NCI-H2227 (cell line): Measurements from ENCODE around the gene AHI1.
"Not testable (repeated sequence)": the region's sequence is repeated elsewhere in the genome, so short reads cannot be mapped to it uniquely, and the experiment has no call there.

Experiments
- DNase-seq: peaks from one replicate; lab custom pipeline; 2025; ENCODE audit not compliant: unreplicated experiment; lab: John Stamatoyannopoulos, UW

Gene AHI1

DNA sequence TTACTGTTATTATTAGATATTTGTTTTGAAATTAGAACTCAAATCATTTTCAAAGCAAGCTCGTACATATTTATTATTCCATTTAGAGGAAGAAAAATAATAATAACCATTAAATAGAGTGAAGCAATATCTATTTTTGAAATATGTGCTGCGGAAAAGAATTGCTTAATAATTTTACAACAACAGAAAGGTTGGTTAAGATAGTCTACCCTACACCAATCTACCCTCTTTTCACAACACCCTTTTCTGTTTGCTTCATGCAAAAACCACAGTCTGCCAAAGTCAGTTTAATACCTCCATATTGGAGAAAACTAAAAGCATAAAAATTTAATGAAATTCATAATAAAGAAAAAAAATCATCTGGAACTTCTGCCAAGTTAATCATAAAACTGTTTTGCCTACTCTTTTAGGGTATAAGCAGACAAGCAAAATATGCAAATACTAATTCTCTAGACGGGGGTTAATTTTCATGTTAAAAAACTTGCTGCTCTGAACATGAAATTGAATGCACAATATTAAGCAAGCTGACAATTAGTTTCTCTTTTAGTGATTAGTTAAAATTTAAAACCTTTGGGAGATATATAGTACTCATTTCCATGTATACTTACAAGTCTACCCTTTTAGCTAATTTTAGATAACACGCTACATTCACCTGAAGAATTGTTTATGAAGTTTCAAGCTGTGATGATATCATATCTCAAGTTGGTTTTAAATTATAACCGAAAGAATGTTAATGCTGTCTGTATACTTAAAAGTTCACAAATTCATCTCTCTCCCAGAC is 100.2 kb downstream of the AHI1 start:
- no peak for DNase-seq

DNA sequence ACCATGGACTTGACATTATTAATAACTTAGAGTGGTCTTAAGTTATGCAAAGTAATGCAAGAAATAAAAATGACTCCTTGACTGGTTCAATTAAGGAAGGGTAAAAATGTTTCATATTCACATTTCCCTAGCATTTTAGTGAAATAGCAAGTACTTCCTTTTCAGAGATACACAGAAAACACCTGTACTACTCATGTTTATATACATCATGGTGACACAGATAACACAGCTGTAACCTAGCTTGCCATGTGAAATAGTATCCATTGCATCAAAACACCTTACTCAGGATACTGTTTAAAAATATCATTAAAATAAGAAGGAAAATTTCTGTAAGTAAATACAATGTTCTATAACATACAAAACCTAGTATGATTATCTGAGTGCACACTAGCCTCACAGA is 102.4 kb downstream of the AHI1 start:
- no peak for DNase-seq

DNA sequence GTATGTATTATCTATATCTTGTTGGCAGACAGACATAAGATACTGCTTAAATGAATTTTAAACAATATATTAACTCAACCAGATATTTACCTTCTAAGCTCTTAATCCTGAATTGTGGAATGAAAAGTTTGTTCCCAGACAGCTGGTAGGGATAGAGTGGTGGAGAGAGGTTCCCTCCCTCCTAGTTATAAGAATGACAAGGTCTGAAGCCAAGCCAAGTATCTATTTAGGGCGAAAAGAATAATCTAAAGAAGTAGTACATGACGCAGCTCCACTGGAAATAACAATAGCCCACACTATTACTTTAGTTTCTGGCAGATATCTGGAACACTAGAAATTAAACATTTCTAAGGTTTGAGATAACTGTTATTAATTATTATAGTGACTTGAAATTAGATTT is 104.3 kb downstream of the AHI1 start:
- DNase-seq, result no peak

DNA sequence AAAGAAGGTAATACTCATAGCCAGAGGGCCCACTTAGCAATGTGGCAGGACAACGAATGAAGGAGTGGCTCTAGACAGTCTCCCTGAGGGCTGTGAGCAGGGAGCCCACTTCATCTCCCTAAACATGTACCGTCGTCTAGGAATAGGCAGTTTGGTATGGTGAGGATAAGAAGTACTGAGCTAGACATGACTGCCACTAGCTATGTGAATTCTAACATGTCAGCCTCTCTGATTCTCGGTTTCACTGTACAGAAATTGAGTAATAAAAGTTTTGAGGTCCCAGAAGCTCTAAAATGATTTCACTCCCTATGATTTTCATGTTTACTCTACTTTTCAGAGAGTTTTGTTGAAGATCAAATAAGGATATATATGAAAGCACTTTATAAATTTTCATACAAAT is 107.1 kb downstream of the AHI1 start:
- no peak for DNase-seq

DNA sequence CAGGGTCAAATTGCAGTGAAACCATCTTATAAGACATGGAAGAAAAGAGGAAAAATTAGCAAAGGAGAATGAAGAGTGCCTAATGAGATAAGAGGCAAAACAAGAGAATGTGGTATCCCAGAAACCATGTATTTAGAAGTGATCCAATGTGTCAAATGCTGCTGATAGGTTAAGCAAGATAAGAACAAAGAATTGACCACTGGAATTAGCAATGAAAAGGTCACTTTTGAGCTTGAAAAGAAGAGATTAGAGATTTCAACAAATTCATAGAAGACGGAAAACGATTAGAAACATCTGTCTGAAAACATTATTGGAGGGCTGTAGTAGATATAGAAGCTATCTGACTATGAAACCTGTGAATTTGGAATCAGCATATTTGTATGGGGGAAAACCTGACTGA is 112.2 kb downstream of the AHI1 start:
- no peak for DNase-seq

DNA sequence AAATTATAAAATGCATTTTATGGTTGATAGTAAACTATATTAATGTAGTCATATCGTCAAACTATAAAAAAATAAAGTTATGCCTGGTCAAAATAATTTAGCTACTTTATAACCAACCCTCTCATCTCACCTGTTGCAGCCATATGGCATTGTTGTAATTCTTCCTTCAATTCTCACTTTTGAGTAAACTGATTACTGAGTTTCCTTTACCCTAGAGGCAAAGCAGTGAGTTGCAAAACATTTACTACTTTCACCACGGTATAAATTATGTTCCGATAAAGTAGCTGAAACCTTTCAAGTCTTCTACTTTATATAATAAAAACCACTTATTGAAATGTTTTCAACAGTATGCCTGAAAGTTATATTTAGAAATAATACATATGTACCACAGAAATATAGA is 113.8 kb downstream of the AHI1 start:
- DNase-seq, result no peak

DNA sequence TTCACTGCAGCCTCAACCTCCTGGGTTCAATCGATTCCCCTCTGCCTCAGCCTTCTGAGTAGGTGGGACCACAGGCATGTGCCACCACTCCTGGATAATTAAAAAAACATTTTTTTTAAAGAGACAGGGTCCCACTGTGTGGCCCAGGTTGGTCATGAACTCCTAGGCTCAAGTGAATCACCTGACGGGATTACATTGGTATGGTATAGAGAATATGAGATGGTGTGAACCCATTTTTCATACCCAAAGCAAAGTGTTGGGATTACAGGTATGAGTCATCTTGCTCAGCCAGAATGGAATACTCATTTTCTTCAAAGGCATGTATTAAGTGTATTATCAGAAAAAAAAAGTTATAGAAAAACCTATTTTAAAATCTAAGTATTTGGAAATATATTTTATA is 114.2 kb downstream of the AHI1 start:
- DNase-seq, result no peak

DNA sequence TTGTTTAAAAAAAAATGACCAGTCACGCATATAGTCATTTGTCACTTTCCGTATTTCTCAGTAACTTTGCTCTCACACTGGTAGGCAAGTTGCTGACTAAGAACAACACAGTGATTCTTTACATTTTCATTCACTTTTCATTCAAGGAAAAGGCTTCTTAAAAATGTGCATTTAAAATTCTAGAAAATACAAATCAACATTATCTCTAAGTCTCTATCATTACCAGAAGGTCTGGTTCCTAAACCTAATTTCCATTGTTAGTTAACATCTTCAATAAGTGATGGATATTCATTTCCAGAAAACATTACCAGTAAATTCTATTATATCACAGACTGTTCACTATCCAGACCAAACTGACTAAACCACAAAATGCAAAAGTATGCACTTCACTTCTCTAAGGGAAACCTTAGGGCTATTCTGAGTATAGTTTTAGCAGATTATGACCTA is 115.3 kb downstream of the AHI1 start:
- no peak for DNase-seq

DNA sequence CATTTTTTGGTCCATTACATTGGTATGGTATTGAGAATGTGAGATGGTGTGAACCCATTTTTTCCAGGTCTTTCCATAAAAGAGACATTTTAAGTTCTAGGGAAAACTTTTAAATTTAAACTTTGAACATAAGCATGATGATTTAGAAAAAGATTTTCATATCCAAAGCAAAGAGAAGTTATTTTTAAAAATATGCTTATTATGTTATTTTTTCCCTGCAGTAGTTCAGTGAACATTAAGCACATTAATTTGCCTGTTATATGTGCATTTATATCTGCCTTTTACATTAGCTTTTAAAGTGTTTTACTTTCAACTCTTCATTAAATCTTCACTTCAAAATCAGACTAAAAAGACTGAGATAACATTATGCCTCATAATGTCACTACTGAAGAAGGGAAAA is 116.7 kb downstream of the AHI1 start:
- no peak for DNase-seq

DNA sequence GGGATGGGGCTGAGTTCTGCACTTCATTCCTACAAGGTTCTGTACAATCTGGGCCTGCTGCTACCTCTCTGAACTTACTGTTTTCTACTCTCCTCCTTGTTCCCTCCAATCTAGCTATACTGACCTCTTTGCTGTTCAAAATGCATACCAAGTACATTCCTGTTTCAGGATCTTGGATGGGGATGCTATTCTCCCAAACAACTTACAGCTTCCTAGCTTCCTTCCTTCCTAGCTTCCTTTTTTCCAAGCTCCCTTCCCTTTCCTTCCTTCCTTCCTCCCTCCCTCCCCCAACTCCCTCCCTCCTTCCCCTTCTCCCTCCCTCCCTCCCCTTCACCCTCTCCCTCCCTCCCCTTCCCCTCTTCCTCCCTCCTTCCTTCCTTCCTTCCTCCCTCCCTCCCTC is 117.9 kb downstream of the AHI1 start:
- no peak for DNase-seq

DNA sequence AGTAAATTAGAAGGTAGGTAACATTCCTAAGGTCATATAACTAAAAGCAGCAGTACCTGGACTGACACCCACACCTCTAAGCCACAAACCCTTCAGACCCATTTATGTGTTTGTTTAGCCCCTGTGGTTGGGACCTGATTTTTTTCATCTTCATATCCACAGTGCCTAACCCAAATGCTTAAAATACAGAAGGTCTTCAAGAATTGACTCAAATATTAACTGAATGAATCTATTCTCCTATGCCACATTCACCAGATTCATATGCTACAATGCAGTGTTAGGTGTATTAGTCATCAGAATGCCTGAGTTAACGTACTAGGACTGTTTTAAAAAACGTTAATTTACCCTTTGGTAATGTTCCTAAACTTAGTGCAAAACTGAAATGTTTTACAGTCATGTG is 124.8 kb downstream of the AHI1 start:
- no peak for DNase-seq

DNA sequence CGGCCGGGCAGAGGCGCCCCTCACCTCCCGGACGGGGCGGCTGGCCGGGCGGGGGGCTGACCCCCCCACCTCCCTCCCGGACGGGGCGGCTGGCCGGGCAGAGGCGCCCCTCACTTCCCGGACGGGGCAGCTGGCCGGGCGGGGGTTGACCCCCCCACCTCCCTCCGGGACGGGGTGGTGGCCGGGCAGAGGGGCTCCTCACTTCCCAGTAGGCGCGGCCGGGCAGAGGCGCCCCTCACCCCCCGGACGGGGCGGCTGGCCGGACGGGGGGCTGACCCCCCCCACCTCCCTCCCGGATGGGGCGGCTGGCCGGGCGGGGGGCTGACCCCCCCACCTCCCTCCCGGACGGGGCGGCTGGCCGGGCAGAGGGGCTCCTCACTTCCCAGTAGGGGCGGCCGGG is 133.9 kb downstream of the AHI1 start:
- DNase-seq, result not testable (repeated sequence)

DNA sequence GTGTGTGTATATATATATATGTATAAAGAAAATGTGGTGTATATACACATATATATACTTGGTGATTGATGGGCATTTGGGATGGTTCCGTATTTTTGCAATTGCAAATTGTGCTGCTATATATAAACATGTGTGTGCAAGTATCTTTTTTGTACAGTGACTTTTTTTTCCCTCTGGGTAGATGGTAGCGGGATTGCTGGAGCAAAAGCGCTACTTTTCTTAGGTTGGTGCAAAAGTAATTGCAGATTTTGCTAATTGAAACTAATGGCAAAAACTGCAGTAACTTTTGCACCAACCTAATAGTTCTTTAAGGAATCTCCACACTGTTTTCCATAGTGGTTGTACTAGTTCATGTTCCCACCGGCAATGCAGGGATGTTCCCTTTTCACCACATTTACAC is 135.4 kb downstream of the AHI1 start:
- DNase-seq, result no peak

DNA sequence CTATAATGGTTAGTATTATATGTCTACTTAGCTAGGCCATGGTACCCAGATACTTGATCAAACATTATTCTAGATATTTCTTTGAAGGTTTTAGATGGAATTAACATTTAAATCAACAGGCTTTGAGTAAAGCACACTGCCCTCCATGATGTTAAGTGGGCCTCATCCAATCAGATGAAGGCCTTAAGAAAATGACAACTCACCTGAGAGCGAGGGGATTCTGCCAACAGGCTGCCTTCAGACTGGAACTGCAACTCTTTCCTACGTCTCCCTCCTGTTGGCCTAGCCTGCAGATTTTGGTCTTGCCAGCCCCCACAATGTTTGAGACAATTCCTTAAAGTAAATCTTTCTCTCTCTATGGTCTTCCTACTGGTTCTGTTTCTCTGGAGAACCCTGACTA is 137.3 kb downstream of the AHI1 start:
- no peak for DNase-seq

DNA sequence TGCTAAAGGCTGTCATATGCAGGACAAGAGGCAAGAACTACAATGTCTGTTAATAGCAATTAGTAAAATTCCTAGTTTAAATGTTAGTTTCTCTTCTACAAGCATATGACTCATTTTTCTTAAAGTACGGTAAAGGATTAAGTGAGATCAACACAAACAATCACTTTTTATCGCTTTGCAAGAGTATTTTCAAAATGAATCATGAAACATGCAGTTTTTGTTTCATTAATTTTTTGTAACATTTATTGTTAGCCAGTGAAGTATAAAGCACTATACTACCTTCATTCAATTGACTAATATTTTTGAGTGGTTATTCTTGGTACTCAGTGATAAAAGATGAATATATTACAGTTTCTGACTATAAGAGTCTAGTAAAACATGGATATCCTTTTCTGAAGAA is 138.6 kb downstream of the AHI1 start:
- no peak for DNase-seq

DNA sequence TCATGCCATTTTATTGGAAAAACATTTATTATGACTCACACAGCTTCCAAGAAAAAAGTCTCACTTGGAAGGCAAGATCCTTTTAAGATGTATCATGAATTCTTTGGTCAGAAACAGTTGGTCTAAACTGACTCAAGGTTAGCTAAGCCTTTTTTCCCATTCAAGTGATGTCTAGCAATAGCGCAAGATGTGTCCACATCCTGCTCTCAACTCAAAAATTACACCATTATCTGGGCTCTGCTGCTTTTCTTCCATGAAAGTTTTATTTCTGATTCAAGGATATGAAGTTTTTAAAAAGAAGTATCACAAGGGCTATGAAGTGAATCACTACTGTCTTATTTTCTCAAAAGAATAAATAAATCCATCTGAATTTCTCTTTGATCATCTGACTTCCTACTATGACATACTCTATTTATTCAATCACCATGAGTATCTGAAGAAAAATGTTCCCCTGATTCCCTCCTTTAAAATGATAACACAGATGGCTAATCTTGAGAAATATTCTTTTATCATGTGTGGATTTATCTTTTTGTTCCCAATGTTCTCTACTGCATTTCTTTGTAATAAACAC is 139.2 kb downstream of the AHI1 start:
- no peak for DNase-seq

DNA sequence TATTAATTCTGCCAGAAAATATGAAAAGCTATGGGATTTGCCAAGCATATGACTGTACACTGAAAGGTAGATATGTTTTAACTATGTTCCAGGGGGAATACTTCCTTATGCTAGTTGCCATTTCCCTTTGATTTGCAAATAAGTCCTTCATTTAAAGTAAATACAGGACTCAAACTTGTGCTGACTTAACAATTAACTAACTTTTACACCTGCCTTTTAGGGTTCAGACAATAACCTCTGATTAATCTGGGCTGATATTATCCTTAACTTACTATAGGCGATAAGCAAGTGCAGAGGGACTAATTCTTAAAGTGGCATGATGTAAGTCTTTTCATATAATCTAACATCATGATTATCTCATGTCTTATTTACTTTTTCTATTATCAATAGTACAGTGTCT is 143.1 kb downstream of the AHI1 start:
- DNase-seq, result no peak

DNA sequence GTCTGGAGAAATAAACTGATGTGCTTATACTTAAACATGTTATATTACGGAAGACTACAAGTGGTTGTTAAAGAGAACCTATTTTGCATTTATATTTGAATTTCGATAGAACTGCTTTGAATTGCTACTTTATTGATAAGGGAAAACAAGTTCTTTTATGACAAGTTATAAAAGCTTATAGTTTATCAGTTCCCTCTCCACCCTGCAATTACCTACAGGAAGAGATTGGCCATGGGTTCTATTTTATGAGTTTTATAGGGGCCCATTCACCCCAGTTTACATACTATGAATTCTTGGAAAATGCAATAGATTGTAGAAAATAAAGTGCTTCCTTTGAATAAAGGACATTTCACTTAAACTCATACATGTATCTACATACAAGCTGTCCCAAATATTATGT is 144.4 kb downstream of the AHI1 start:
- no peak for DNase-seq

DNA sequence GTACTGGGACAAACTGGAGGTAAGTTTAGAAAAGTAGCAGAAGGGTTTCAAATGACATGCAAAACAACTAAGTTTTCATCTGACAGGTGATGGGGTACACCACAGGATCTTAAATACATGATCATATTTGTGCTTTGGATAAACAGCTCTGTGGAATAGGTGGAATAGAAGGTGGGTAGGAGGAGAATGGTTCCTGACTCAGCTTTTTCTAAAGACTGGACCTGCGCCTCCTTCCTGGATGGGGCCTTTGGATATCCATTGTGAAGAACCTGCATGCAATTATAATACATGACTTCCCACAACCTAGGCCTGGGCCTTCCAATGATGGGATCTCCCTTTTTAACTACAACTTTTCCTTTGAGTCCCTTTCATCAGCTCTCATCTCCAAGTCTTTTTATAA is 145.9 kb downstream of the AHI1 start:
- DNase-seq, result no peak

DNA sequence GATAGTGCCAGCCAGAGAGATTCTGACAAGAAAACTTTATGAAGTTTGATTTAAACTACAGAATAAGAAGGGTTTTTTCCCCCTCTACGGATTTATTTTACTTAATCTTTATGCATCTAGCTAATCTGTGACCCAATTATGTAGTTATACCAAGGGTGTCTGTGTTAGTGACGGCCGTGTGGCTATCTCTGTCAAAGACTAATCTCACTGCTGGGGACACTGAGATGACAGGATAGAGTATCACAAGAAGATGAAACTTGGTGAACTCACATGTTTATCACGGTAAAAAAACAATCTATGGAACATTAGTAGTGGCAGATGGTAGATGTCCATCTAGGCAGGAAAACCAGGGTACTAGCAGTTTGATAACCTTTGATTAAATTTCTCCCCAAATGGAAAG is 149.7 kb downstream of the AHI1 start:
- no peak for DNase-seq

DNA sequence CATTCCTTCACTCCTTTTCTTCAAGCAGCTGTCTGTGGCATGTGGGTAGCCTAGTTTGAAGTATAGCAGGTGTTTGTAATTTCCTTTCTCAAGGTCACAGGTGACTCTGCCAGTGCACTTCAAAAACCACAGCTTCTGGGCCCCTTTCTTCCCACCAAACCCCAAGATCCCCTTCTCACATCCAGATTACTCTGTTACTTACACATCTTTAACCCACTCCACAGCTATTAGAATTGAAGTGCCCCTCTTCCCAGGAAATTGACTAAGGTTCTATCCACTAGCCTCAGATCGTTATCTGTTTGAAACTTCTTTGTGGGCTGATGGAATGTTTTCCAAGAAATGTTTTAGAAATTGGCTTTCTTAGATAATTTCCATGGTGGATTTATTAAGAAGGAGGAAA is 150.8 kb downstream of the AHI1 start:
- no peak for DNase-seq

DNA sequence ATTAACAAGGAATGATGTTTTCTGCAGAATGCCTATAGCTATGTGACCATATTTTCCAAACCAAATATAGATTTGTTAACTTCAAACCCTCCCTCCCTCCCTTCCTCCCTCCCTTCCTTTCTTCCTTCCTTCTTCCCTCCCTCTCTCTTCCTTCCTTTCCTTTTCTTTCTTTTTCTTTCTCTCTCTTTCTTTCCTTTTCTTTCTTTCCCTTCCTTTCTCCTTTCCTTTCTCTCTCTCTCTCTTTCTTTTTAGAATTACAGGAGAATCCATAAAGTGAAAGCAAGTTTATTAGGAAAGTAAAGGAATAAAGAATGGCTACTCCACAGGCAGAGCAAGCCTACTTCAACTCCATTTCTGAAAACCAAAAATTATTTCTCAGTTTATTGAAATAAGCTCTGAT is 153.0 kb downstream of the AHI1 start:
- no peak for DNase-seq

DNA sequence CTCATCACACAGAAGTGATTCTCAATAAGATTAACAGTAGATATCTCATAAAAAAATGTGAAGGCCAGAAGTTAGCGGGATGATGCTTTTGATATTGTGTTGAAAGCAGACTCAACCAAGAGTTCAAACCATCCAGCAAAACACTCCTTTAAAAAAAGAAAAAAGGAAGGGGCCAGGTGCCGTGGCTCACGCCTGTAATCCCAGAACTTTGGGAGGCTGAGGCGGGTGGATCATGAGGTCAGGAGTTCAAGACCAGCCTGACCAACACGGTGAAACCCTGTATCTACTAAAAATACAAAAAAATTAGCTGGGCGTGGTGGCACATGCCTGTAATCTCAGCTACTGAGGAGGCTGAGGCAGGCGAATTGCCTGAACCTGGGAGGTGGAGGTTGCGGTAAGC is 157.6 kb downstream of the AHI1 start:
- not testable (repeated sequence) for DNase-seq
